GM15510 (cell line): ENCODE results near the gene MT1B.

Experiments
- POLR2A ChIP-seq: IDR thresholded peaks from 3 replicates; pipeline ENCODE4 v1.6.1; 2011; ENCODE audit warnings: borderline replicate concordance; ENCODE audit not compliant: insufficient read length; ENCODE audit errors: extremely low read depth

The MT1B gene

GRCh38 chr16:56651586-56651985 lies at the start of gene MT1B:
Gene MT1B, plus strand, starts transcription at chr16:56651886. Its CDS starts 68 bp downstream, at chr16:56651954.
- TF ChIP-seq POLR2A = no peak

GRCh38 chr16:56603589-56603988 lies 48.1 kb upstream of the MT1B start:
- TF ChIP-seq POLR2A = no peak

- no peak for TF ChIP-seq POLR2A
Measured at GRCh38 chr16:56604966-56605365, 46.7 kb upstream of the MT1B start.

GRCh38 chr16:56605475-56605874 lies 46.2 kb upstream of the MT1B start:
- TF ChIP-seq POLR2A = no peak

- no peak for TF ChIP-seq POLR2A
Measured at GRCh38 chr16:56606071-56606475, 45.6 kb upstream of the MT1B start.

GRCh38 chr16:56606476-56607108 lies 45.1 kb upstream of the MT1B start:
- no peak for TF ChIP-seq POLR2A

GRCh38 chr16:56607109-56607618 lies 44.5 kb upstream of the MT1B start:
- TF ChIP-seq POLR2A = no peak

- TF ChIP-seq POLR2A = no peak
Measured at GRCh38 chr16:56607675-56608042, 44.0 kb upstream of the MT1B start.

GRCh38 chr16:56608043-56608875 lies 43.4 kb upstream of the MT1B start, which contains the start of gene MT2A:
Gene MT2A, plus strand, starts transcription at chr16:56608584. Its CDS starts 72 bp downstream, at chr16:56608656.
- peak; percentile 59 for TF ChIP-seq POLR2A

- TF ChIP-seq POLR2A = no peak
Measured at GRCh38 chr16:56608876-56609462, 42.7 kb upstream of the MT1B start.

GRCh38 chr16:56609463-56609921 lies 42.2 kb upstream of the MT1B start:
- no peak for TF ChIP-seq POLR2A

- TF ChIP-seq POLR2A = no peak
Measured at GRCh38 chr16:56610017-56610608, 41.6 kb upstream of the MT1B start.

- TF ChIP-seq POLR2A = no peak
Measured at GRCh38 chr16:56610609-56611111, 41.0 kb upstream of the MT1B start.

GRCh38 chr16:56611281-56611833 lies 40.3 kb upstream of the MT1B start:
- TF ChIP-seq POLR2A = no peak
